ENCODE data around the gene PADI3. TPM values are rescaled to one million over a fixed set of nuclear protein-coding genes. Genes with fewer than 3 reads are reported as not detected.

PADI3 gene
- total and polyA plus RNA-seq, 2 of the 4 experiments (the other 2 are of a cell fraction), result not detected

- intact Hi-C loops (cut with micrococcal nuclease) (no loop called here), in situ Hi-C loops (cut with MboI; ENCODE audit: low sequenced_read_pairs) (no loop called here), dilution Hi-C loops (cut with HindIII; ENCODE audit: low sequenced_read_pairs, unreplicated experiment) (no loop called here)
- Histone ChIP-seq H2BK20ac (ENCODE audit: low read depth, low read length) (no peak overlapping the region), H2AFZ (replicated peaks; ENCODE audit: low read length, poor library complexity) (no peak overlapping the region), H3K23ac (ENCODE audit: low read depth, low read length) (no peak overlapping the region), H3K27me3 (ENCODE audit: control insufficient read depth, insufficient read depth, low read length) (peaks cover 33% of the 10 kb centered on the region), H2BK5ac (ENCODE audit: low read depth, low read length, poor library complexity, severe bottlenecking) (no peak overlapping the region), H2AK5ac (ENCODE audit: low read depth, low read length) (no peak overlapping the region), H4K20me1 (ENCODE audit: insufficient read depth, low read length) (no peaks in the 10 kb centered on the region), H3K4me3 (ENCODE audit: insufficient read depth, low read depth, low read length) (no peak overlapping the region), H3K4me1 (ENCODE audit: control insufficient read depth, insufficient read depth, low read length) (no peaks in the 10 kb centered on the region), H3K56ac (ENCODE audit: extremely low read depth, insufficient read depth, low read length) (no peak overlapping the region), H3K4me2 (ENCODE audit: low read depth, low read length) (no peak overlapping the region), H3K9me1 (ENCODE audit: insufficient read depth, low read length) (no peaks in the 10 kb centered on the region), H3K9me3 (ENCODE audit: control insufficient read depth, insufficient read depth, low read length) (peaks cover 12% of the 10 kb centered on the region), H3K9ac (ENCODE audit: low read depth, low read length) (no peak overlapping the region), H3K79me1 (ENCODE audit: low read depth in 1 of 2, low read length in 2 of 2) (no peaks in the 10 kb centered on the region), H4K91ac (ENCODE audit: insufficient read depth, low read depth, low read length) (no peak overlapping the region), H4K5ac (ENCODE audit: low read depth, low read length) (no peak overlapping the region), H2BK120ac (ENCODE audit: low read depth, low read length) (no peak overlapping the region), H3K4ac (ENCODE audit: low read depth, low read length) (no peak overlapping the region), H2AK9ac (replicated peaks; ENCODE audit: low read depth, low read length, poor library complexity) (no peak overlapping the region), H3K36me3 (ENCODE audit: control insufficient read depth, insufficient read depth, low read length) (no peaks in the 10 kb centered on the region), H3K18ac (ENCODE audit: low read depth, low read length) (no peak overlapping the region), H3K14ac (replicated peaks; ENCODE audit: low read depth, low read length) (no peak overlapping the region), H3K27ac (ENCODE audit: insufficient read depth, low read length) (no peak overlapping the region), H4K8ac (ENCODE audit: low read depth in 2 of 2, low read length in 2 of 2) (no peak overlapping the region), H2BK15ac (ENCODE audit: low read depth, low read length) (no peak overlapping the region)
- WGBS, 2 experiments (ENCODE audit: extremely low coverage in 2 of 2, insufficient read length in 1 of 2), result 54% methylated on average over 4 of the region's 6 CpGs; no CpG with 5 or more reads in 1 of the 2 experiments
- BruUV-seq (replicated peaks), result no TSS peak
- ChIA-PET POLR2A (ENCODE audit: unreplicated experiment) (no interaction called here), CTCF (no interaction called here)
- DNase-seq (no peak), ATAC-seq (ENCODE audit: low read depth) (no peak)
- no peak for TF ChIP-seq RCOR1 (IDR thresholded peaks at IDR 0.05; ENCODE audit: insufficient replicate concordance, low read length)
- TF ChIP-seq MAZ (IDR thresholded peaks at IDR 0.05; ENCODE audit: borderline replicate concordance, low read depth, low read length), result no peak
- TF ChIP-seq SMC3 (IDR thresholded peaks at IDR 0.05; ENCODE audit: low read depth, low read length), result no peak
- TF ChIP-seq BHLHE40 (IDR thresholded peaks at IDR 0.05; ENCODE audit: low read depth, low read length), result no peak
- no peak for TF ChIP-seq NFE2L2 (IDR thresholded peaks at IDR 0.05; ENCODE audit: low read depth, low read length)
- TF ChIP-seq CTCF (conservative IDR thresholded peaks at IDR 0.05; ENCODE audit: low read depth, low read length), result no peak
- no peak for TF ChIP-seq MXI1 (IDR thresholded peaks at IDR 0.05; ENCODE audit: borderline replicate concordance, low read depth, low read length)
- TF ChIP-seq USF2 (IDR thresholded peaks at IDR 0.05; ENCODE audit: low read depth, low read length), result no peak
- no peak for TF ChIP-seq RAD21 (IDR thresholded peaks at IDR 0.05; ENCODE audit: low read length)
- no peak for TF ChIP-seq POLR2A (IDR thresholded peaks at IDR 0.05; ENCODE audit: low read depth, low read length)
- no peak for TF ChIP-seq CEBPB (IDR thresholded peaks at IDR 0.05; ENCODE audit: low read depth, low read length)
- TF ChIP-seq MAFK (IDR thresholded peaks at IDR 0.05; ENCODE audit: low read depth, low read length), result no peak
- no peak for TF ChIP-seq CHD1 (IDR thresholded peaks at IDR 0.05; ENCODE audit: low read depth, low read length)
- TF ChIP-seq FOS (IDR thresholded peaks at IDR 0.05; ENCODE audit: low read depth, low read length), result no peak
- TF ChIP-seq RFX5 (IDR thresholded peaks at IDR 0.05; ENCODE audit: low read depth, low read length), result no peak
- TF ChIP-seq, protein P1, sequence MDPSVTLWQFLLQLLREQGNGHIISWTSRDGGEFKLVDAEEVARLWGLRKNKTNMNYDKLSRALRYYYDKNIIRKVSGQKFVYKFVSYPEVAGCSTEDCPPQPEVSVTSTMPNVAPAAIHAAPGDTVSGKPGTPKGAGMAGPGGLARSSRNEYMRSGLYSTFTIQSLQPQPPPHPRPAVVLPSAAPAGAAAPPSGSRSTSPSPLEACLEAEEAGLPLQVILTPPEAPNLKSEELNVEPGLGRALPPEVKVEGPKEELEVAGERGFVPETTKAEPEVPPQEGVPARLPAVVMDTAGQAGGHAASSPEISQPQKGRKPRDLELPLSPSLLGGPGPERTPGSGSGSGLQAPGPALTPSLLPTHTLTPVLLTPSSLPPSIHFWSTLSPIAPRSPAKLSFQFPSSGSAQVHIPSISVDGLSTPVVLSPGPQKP (IDR thresholded peaks at IDR 0.05; ENCODE audit: borderline replicate concordance, low read depth, low read length), result no peak
Measured at GRCh38 chr1:17304826-17305175, 55.9 kb downstream of the PADI3 start.
